ENCODE measurements around the gene MEN1.

- no peak for TF ChIP-seq MYC (CRISPR knock-in tag; IDR thresholded peaks at IDR 0.05; ENCODE audit: borderline replicate concordance)
- TF ChIP-seq, protein P1, sequence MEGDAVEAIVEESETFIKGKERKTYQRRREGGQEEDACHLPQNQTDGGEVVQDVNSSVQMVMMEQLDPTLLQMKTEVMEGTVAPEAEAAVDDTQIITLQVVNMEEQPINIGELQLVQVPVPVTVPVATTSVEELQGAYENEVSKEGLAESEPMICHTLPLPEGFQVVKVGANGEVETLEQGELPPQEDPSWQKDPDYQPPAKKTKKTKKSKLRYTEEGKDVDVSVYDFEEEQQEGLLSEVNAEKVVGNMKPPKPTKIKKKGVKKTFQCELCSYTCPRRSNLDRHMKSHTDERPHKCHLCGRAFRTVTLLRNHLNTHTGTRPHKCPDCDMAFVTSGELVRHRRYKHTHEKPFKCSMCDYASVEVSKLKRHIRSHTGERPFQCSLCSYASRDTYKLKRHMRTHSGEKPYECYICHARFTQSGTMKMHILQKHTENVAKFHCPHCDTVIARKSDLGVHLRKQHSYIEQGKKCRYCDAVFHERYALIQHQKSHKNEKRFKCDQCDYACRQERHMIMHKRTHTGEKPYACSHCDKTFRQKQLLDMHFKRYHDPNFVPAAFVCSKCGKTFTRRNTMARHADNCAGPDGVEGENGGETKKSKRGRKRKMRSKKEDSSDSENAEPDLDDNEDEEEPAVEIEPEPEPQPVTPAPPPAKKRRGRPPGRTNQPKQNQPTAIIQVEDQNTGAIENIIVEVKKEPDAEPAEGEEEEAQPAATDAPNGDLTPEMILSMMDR (CRISPR knock-in tag; IDR thresholded peaks at IDR 0.05): no peak
- TF ChIP-seq TERF1 (CRISPR knock-in tag; IDR thresholded peaks at IDR 0.05): no peak
- TF ChIP-seq ZMYM3 (CRISPR knock-in tag; IDR thresholded peaks at IDR 0.05): peak; percentile 91
- TF ChIP-seq PAX8 (CRISPR knock-in tag; IDR thresholded peaks at IDR 0.05; ENCODE audit: borderline replicate concordance): no peak
Measured at GRCh38 chr11:64810891-64811272, 531 bp upstream of the MEN1 start.

Measured in HepG2 (cell line).